Measurements from ENCODE around the gene TUT1. TPM values are rescaled to one million over a fixed set of nuclear protein-coding genes. Genes with fewer than 3 reads are reported as not detected.
A peak's percentile ranks its signal among the peaks of the same experiment; 100 is the strongest.
"Not testable (repeated sequence)": the region's sequence is repeated elsewhere in the genome, so short reads cannot be mapped to it uniquely, and the experiment has no call there.

The TUT1 gene
- total RNA-seq, 2 experiments from 2014 or later, result 22.5 to 38.2 TPM

DNA sequence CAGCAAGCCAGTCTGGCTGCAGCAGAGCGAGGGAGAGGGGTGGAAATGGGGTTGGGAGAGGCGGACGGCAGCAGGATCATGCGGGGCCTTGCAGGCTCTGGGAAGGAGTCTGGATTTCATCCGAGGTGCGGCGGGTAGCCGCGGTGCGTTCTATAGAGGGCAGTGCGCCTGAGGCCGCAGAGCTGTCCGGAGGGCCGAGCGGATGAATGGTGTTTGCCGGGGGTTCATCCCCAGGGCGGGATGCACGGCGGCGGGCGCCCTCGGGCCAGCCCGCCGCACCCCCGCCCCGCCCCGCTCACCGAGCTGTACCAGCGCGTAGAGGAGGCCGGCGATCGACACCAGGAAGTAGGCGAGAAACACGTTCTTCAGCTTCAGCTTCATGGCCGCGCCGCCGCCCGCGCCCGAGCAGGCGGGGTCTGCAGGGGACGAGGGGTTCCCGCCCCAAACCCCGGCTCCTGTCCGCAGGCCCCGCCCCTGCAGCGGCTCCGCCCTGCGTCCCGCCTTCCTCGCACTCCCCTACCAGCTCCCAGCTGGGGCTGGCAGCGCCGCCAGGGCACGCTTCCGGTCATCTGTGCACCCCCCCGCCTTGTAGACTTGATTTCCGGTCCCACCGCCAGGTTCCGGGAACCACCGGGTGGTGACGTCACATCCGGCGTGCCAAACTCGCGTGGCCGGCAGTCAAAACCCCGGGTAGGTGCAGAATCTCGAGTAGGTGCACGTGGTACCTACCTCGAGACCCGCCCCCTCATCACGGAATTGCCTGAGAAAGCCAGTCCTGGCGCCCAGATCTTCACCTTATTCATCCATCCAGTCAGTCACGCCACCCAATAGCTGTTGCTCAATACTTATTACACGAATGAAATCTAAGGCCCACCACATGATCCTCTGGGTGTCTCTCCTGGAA, 30.5 kb upstream of the TUT1 start, which contains the start of gene B3GAT3:
Gene B3GAT3, minus strand, starts transcription at position 420 of the 904 bp plus-strand sequence. Its CDS starts 39 bp downstream, at position 381.
- H2AFZ ChIP-seq (ENCODE audit: low read length), result peak within 1 kb of the TSS; percentile 68; the same call in 1 of the 2 replicates
- H3K4me1 ChIP-seq (ENCODE audit: insufficient read depth, low read length, poor library complexity, severe bottlenecking), result peaks cover 25% of the 10 kb centered on the region
- peaks cover 24% of the 10 kb centered on the region for H3K79me2 ChIP-seq (ENCODE audit: insufficient read depth, low read depth, low read length)
- H3K27ac ChIP-seq (ENCODE audit: low read depth, low read length, poor library complexity, severe bottlenecking), result peak within 1 kb of the TSS; percentile 83
- POLR2A ChIA-PET, result interaction anchor here (0.5 to 2.7 kb wide), 16 partner anchors 11 to 150 kb away, joined by 3 to 17 read pairs (median 4); partner anchors contain the start of genes C11orf98, CSKMT, EEF1G and GANAB
- H3K9me2 ChIP-seq (ENCODE audit: insufficient read depth, low read length), result no peaks in the 10 kb centered on the region
- BruUV-seq (replicated peaks), result no TSS peak
- peak within 1 kb of the TSS; percentile 79 for H3K4me3 ChIP-seq (ENCODE audit: low read depth, low read length, poor library complexity, severe bottlenecking)
- CTCF ChIA-PET (ENCODE audit: unreplicated experiment), result interaction anchor here (0.6 to 1.0 kb wide), 3 partner anchors 30 to 31 kb away, joined by 3 to 7 read pairs (median 4); partner anchors contain the start of gene INTS5
- intact Hi-C loops (cut with micrococcal nuclease; ENCODE audit: unreplicated experiment), result loop anchor here (2.0 kb wide), 2 partner anchors 31 kb away; partner anchors contain the start of genes INTS5 and TUT1
- no peaks in the 10 kb centered on the region for H3K9me3 ChIP-seq (ENCODE audit: low read length)
- H3K4me2 ChIP-seq (ENCODE audit: low read length), result peak within 1 kb of the TSS; percentile 98
- DNase-seq (ENCODE audit: low spot score), result peak; percentile 99
- no peaks in the 10 kb centered on the region for H4K20me1 ChIP-seq (ENCODE audit: insufficient read depth, low read length)
- peaks cover 45% of the 10 kb centered on the region for H3K36me3 ChIP-seq (ENCODE audit: insufficient read depth, low read length)
- TF ChIP-seq, protein P1, sequence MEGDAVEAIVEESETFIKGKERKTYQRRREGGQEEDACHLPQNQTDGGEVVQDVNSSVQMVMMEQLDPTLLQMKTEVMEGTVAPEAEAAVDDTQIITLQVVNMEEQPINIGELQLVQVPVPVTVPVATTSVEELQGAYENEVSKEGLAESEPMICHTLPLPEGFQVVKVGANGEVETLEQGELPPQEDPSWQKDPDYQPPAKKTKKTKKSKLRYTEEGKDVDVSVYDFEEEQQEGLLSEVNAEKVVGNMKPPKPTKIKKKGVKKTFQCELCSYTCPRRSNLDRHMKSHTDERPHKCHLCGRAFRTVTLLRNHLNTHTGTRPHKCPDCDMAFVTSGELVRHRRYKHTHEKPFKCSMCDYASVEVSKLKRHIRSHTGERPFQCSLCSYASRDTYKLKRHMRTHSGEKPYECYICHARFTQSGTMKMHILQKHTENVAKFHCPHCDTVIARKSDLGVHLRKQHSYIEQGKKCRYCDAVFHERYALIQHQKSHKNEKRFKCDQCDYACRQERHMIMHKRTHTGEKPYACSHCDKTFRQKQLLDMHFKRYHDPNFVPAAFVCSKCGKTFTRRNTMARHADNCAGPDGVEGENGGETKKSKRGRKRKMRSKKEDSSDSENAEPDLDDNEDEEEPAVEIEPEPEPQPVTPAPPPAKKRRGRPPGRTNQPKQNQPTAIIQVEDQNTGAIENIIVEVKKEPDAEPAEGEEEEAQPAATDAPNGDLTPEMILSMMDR (conservative IDR thresholded peaks at IDR 0.05; ENCODE audit: low read length), result 0 out of 2 replicates have a peak, but pooled peaks have one; percentile 20
- TF ChIP-seq EZH2phosphoT487 (IDR thresholded peaks at IDR 0.05; ENCODE audit: borderline replicate concordance, low read depth, low read length), result no peak

DNA sequence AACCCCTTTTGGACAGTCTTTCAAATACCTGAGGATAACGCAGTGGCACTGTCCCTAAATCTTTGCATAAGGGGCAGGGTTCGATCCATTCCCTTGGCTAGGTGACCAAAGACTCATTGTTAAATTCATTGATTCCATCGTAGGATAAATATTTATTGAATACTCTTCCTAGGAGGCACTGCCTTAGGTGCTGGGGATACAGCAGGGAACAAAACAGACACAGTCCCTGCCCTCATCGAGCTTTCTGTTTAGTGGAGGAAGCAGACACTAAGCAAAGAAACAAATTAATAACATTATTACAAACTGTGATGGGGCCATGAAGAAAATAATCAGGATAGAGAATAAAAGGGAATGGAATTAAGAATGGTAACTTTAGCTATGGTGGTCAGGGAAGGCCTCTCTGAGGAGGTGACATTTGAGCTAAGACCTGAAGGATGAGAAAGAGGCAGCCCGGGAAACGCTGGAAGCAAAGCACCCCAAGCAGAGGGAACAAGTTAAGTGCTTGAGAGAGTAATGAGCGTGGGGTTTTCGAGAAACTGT, 29.8 kb upstream of the TUT1 start:
- H3K9me2 ChIP-seq (ENCODE audit: insufficient read depth, low read length), result no peaks in the 10 kb centered on the region
- no peak for TF ChIP-seq EZH2phosphoT487 (IDR thresholded peaks at IDR 0.05; ENCODE audit: borderline replicate concordance, low read depth, low read length)
- peak overlapping the region; percentile 98 for H3K4me2 ChIP-seq (ENCODE audit: low read length)
- peak overlapping the region; percentile 83 for H3K27ac ChIP-seq (ENCODE audit: low read depth, low read length, poor library complexity, severe bottlenecking)
- peaks cover 24% of the 10 kb centered on the region for H3K79me2 ChIP-seq (ENCODE audit: insufficient read depth, low read depth, low read length)
- H4K20me1 ChIP-seq (ENCODE audit: insufficient read depth, low read length), result no peaks in the 10 kb centered on the region
- H3K9me3 ChIP-seq (ENCODE audit: low read length), result no peaks in the 10 kb centered on the region
- CTCF ChIA-PET (ENCODE audit: unreplicated experiment), result interaction anchor here (0.9 to 1.0 kb wide), 2 partner anchors 29 to 32 kb away, joined by 3 to 4 read pairs; partner anchors contain the start of gene INTS5
- peak overlapping the region; percentile 42; the same call in 1 of the 2 replicates for H2AFZ ChIP-seq (ENCODE audit: low read length)
- TSS peak; percentile 60 for BruUV-seq (replicated peaks)
- no peak for DNase-seq (ENCODE audit: low spot score)
- H3K4me3 ChIP-seq (ENCODE audit: low read depth, low read length, poor library complexity, severe bottlenecking), result peak overlapping the region; percentile 79
- peaks cover 45% of the 10 kb centered on the region for H3K36me3 ChIP-seq (ENCODE audit: insufficient read depth, low read length)
- POLR2A ChIA-PET, result interaction anchor here (0.8 to 2.7 kb wide), 12 partner anchors 10 to 151 kb away, joined by 3 to 17 read pairs (median 4); partner anchors contain the start of genes C11orf98, CSKMT, EEF1G and GANAB
- intact Hi-C loops (cut with micrococcal nuclease; ENCODE audit: unreplicated experiment), result no loop called here
- peaks cover 25% of the 10 kb centered on the region for H3K4me1 ChIP-seq (ENCODE audit: insufficient read depth, low read length, poor library complexity, severe bottlenecking)

DNA sequence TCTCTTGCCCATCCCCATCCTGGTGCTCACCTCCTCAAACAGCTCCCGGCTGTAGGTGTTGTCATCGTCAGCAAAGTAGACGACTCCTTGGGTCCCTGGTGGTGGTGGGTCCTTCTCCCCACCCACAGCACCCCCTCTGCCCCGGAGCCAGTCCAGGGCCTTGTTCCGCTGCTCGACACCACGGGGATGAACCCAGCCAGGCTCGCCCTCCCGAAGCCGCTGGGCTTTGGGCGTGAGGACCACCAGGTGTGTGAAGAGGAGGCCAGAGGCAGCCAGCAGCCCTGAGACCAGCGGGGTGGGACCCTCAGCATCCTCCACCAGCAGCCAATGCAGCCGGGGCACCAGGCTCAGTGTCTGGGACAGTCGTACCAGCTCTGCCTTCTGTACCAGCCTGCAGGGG, 25.6 kb upstream of the TUT1 start:
- H3K36me3 ChIP-seq (ENCODE audit: insufficient read depth, low read length), result peaks cover 26% of the 10 kb centered on the region
- BruUV-seq (replicated peaks); intact Hi-C loops (cut with micrococcal nuclease; ENCODE audit: unreplicated experiment); H3K9me3 ChIP-seq (ENCODE audit: low read length); DNase-seq (ENCODE audit: low spot score); H4K20me1 ChIP-seq (ENCODE audit: insufficient read depth, low read length); CTCF ChIA-PET (ENCODE audit: unreplicated experiment); H3K27ac ChIP-seq (ENCODE audit: low read depth, low read length, poor library complexity, severe bottlenecking); H3K4me3 ChIP-seq (ENCODE audit: low read depth, low read length, poor library complexity, severe bottlenecking); H3K9me2 ChIP-seq (ENCODE audit: insufficient read depth, low read length); H2AFZ ChIP-seq (ENCODE audit: low read length); POLR2A ChIA-PET; H3K4me2 ChIP-seq (ENCODE audit: low read length): not testable (repeated sequence)
- H3K79me2 ChIP-seq (ENCODE audit: insufficient read depth, low read depth, low read length), result peaks cover 24% of the 10 kb centered on the region
- H3K4me1 ChIP-seq (ENCODE audit: insufficient read depth, low read length, poor library complexity, severe bottlenecking), result peaks cover 22% of the 10 kb centered on the region

All from OCI-LY7 (cell line).